Measurements from ENCODE around the gene TMOD1. TPM values are rescaled to one million over a fixed set of nuclear protein-coding genes. Genes with fewer than 3 reads are reported as not detected.
A peak's percentile ranks its signal among the peaks of the same experiment; 100 is the strongest.

The TMOD1 gene
- total and polyA plus RNA-seq, 11 donors = 96.4 to 201 (median 158) TPM

GRCh38 chr9:97500765-97501176, 695 bp upstream of the TMOD1 start:
- no peaks in the 10 kb centered on the region for H3K9me3 ChIP-seq
- WGBS, 4 donors = 21 to 29% (median 26%) methylated on average over 6 of the region's 6 CpGs
- H3K4me3 ChIP-seq = peak overlapping the region in 11 of 12 donors; percentile 36 to 96 (median 85)

GRCh38 chr9:97501972-97502221, 431 bp downstream of the TMOD1 start:
- H3K36me3 ChIP-seq = peaks cover 0 to 3% (median 0%) of the 10 kb centered on the region in 9 donors
- peak overlapping the region; percentile 62 to 96 (median 88) for H3K4me3 ChIP-seq
- H3K9me3 ChIP-seq = no peaks in the 10 kb centered on the region
- H3K4me1 ChIP-seq = peaks cover 0 to 60% (median 26%) of the 10 kb centered on the region in 12 donors
- H3K27ac ChIP-seq = peak overlapping the region; percentile 81 to 98 (median 93)
- ATAC-seq (no peak), DNase-seq (no peak)
- TF ChIP-seq CTCF (IDR thresholded peaks at IDR 0.05) = no peak
- peak in 1 of 2 donors; percentile 84 for TF ChIP-seq POLR2A (IDR thresholded peaks at IDR 0.05)
- 0 to 1% (median 0%) methylated on average over 23 to 30 of the region's 30 CpGs for WGBS, 4 donors
- intact Hi-C loops (cut with DNase I) = loop anchor here in 9 of 10 donors (2.0 to 10.0 kb wide), 7 partner anchors 35 to 97 kb away; no protein-coding TSS in a partner anchor
- peaks cover 0 to 43% (median 0%) of the 10 kb centered on the region in 9 donors for H3K27me3 ChIP-seq

More at GRCh38 chr9:97500765-97501176, 695 bp upstream of the TMOD1 start:
- ATAC-seq (no peak), DNase-seq (no peak)
- Histone ChIP-seq H3K36me3 (peaks cover 0 to 15% (median 7%) of the 10 kb centered on the region in 9 donors), H3K27ac (peak overlapping the region in 6 of 12 donors; percentile 7 to 95 (median 62)), H3K4me1 (peaks cover 0 to 49% (median 24%) of the 10 kb centered on the region in 12 donors), H3K27me3 (peaks cover 0 to 43% (median 0%) of the 10 kb centered on the region in 9 donors)
- intact Hi-C loops (cut with DNase I) = loop anchor here in 9 of 10 donors (2.0 to 10.0 kb wide), 7 partner anchors 37 to 98 kb away; no protein-coding TSS in a partner anchor
- TF ChIP-seq CTCF (IDR thresholded peaks at IDR 0.05) (no peak), POLR2A (IDR thresholded peaks at IDR 0.05) (no peak)

- peak; percentile 47 to 68 (median 53) for DNase-seq
- Histone ChIP-seq H3K27me3 (peaks cover 0 to 43% (median 0%) of the 10 kb centered on the region in 9 donors), H3K4me3 (peak overlapping the region; percentile 62 to 96 (median 88)), H3K9me3 (no peaks in the 10 kb centered on the region), H3K4me1 (peaks cover 0 to 61% (median 26%) of the 10 kb centered on the region in 12 donors), H3K36me3 (no peaks in the 10 kb centered on the region), H3K27ac (peak overlapping the region; percentile 81 to 98 (median 93))
- TF ChIP-seq CTCF (IDR thresholded peaks at IDR 0.05) (no peak), POLR2A (IDR thresholded peaks at IDR 0.05) (no peak)
- ATAC-seq = peak; percentile 69 to 80 (median 72)
- 4 to 16% (median 6%) methylated on average over 36 to 49 of the region's 49 CpGs for WGBS, 4 donors
- intact Hi-C loops (cut with DNase I) = loop anchor here in 9 of 10 donors (5.0 to 10.0 kb wide), 6 partner anchors 35 to 95 kb away; no protein-coding TSS in a partner anchor
These were observed 937 bp downstream of the TMOD1 start for GRCh38 chr9:97502222-97502983.
